OCI-LY1 (cell line): ENCODE results near the gene DCX.

Experiments
- CTCF ChIP-seq: fragments of 200-600 bp; sonication (generic), shearing (Covaris generic); IDR thresholded peaks from 2 replicates; pipeline ENCODE4 v1.5.1; 2017; ENCODE audit warnings: mild to moderate bottlenecking, antibody characterized with exemption, low read length, moderate library complexity, mixed read lengths
- EZH2 ChIP-seq: fragments of 200-600 bp; sonication (generic), shearing (Covaris generic); IDR thresholded peaks from 2 replicates; pipeline ENCODE4 v1.8.0; 2017; ENCODE audit warnings: borderline replicate concordance, mixed run types, mild to moderate bottlenecking, antibody characterized with exemption, low read length, moderate library complexity, mixed read lengths

- TF ChIP-seq CTCF (no peak), EZH2 (no peak)
These were observed 2.7 kb downstream of the DCX start for GRCh38 chrX:111409326-111409725.
